Cardiac muscle cell (in vitro differentiated cells and primary cell): ENCODE data around the gene HCRT. TPM values are rescaled to one million over a fixed set of nuclear protein-coding genes. Genes with fewer than 3 reads are reported as not detected.
A peak's percentile ranks its signal among the peaks of the same experiment; 100 is the strongest.

Experiments used
- DNase-seq, 2 donors: peaks; one replicate each; pipeline versions ENCODE4 v3.0.0 to v3.0.0-alpha.2; 2010 to 2017; ENCODE audit warnings: low read depth in 1 of 2, low spot score in 1 of 2
- H3K27ac ChIP-seq: fragments of 200-600 bp; sonication (generic); 2 replicates; pipeline ENCODE4 v1.5.1; 2016
- H3K27me3 ChIP-seq: fragments of 200-600 bp; sonication (generic); 2 replicates; pipeline ENCODE4 v1.6.0; 2016; ENCODE audit warnings: control low read depth
- H3K36me3 ChIP-seq: fragments of 200-600 bp; sonication (generic); 2 replicates; pipeline ENCODE4 v1.5.1; 2016; ENCODE audit warnings: control low read depth
- H3K4me1 ChIP-seq: fragments of 200-600 bp; sonication (generic); 2 replicates; pipeline ENCODE4 v1.8.1; 2017; ENCODE audit warnings: low read depth, mild to moderate bottlenecking, mixed run types
- H3K4me3 ChIP-seq: fragments of 200-600 bp; sonication (generic); 2 replicates; pipeline ENCODE4 v1.5.1; 2016; ENCODE audit warnings: mild to moderate bottlenecking
- H3K9me3 ChIP-seq: fragments of 200-600 bp; sonication (generic); 2 replicates; pipeline ENCODE4 v1.5.1; 2017; ENCODE audit warnings: low read depth, mild to moderate bottlenecking, control low read depth
- polyA plus RNA-seq: library from polyadenylated mRNA; unstranded; fragments of >200 nt; fragmentation: Nextera tagmentation; extraction: Ambion mirVana; gene quantifications from 2 replicates; pipeline ENCODE4 v1.2.1, GENCODE V29; 2016
- total RNA-seq: library from RNA; depleted of rRNA; stranded (reverse); fragments of >200 nt; gene quantifications from 2 replicates; pipeline ENCODE4 v1.2.3, GENCODE V29; 2016
- TF ChIP-seq, protein P1 (sequence below): IDR thresholded peaks from 2 replicates; pipeline ENCODE4 v1.5.1; 2012; ENCODE audit warnings: low read depth, mild to moderate bottlenecking, low read length

The HCRT gene
- total and polyA plus RNA-seq, 2 experiments from 2014 or later: 1.3 TPM; not detected in 1

DNA sequence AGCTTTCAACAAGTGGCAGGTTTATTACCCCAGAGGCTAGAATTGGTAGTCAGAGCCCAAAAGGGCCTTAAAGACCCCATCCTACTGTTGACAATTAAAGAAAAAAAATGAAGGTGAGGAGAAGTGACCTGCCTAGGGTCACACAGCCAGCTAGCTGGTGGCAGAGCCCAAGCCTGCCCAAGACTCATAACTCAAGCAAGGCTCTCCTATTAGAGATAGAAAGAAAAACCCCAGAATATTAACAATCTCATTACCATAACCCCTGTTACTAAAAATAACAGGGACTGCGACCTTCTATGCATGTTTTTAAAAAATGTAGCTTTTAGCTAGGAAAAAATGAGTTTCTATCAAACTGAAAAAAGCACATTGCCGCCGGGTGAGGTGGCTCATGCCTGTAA, 48.6 kb downstream of the HCRT start:
- Histone ChIP-seq H3K9me3 (no peaks in the 10 kb centered on the region), H3K4me3 (no peak overlapping the region), H3K27me3 (no peaks in the 10 kb centered on the region), H3K4me1 (peaks cover 15% of the 10 kb centered on the region), H3K27ac (no peak overlapping the region), H3K36me3 (no peaks in the 10 kb centered on the region)
- TF ChIP-seq, protein P1, sequence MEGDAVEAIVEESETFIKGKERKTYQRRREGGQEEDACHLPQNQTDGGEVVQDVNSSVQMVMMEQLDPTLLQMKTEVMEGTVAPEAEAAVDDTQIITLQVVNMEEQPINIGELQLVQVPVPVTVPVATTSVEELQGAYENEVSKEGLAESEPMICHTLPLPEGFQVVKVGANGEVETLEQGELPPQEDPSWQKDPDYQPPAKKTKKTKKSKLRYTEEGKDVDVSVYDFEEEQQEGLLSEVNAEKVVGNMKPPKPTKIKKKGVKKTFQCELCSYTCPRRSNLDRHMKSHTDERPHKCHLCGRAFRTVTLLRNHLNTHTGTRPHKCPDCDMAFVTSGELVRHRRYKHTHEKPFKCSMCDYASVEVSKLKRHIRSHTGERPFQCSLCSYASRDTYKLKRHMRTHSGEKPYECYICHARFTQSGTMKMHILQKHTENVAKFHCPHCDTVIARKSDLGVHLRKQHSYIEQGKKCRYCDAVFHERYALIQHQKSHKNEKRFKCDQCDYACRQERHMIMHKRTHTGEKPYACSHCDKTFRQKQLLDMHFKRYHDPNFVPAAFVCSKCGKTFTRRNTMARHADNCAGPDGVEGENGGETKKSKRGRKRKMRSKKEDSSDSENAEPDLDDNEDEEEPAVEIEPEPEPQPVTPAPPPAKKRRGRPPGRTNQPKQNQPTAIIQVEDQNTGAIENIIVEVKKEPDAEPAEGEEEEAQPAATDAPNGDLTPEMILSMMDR: no peak
- DNase-seq: no peak

DNA sequence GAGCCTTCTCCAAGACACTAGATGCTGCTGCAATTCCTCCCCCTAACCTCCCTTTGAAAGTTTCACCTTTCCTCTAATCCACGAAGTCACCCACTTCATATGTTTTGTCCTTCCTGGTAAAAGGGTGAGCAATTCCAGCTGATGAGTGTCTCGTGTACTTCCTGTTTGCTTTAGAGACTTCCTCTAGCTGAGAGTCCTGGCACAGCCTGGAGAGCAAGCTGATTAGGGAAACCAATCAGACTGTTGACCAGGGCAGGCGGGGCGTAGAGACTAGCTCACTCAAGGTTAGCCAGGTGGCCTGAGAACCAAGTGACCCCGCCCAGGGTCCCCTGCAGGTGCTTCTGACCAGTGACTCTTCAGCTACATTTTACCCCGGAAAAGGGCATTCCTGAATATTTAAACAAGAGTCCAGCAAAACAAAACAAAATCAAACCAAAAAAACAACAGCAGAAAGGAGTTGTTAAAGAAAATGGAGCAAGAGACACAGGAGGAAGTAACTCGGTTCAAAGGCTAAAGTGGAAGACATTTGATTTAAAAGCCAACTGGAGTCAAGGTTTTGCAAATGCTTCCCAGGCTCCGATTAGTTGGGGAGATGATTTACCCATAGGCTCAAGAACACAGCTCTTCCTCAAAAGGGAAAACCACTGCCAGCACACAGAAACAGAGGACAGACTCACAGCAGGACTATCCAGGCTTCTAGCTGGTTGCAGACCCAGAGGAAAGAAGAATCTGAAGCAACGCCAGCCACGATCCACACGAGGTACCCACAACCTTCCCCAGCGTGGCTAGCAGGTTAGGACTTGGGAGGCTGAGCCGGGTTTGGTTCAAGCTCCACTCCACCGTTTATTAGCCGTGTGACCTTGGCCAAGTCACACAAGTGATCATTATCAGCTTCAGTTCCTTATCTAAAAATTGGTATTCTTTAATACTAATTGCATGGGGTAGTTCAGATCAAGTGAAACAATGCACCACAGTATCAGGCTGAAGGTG, 49.3 kb downstream of the HCRT start:
- DNase-seq: peak; percentile 41 to 86
- H3K9me3 ChIP-seq: no peaks in the 10 kb centered on the region
- peaks cover 9% of the 10 kb centered on the region for H3K4me1 ChIP-seq
- peak overlapping the region; percentile 34 for H3K27ac ChIP-seq
- no peaks in the 10 kb centered on the region for H3K36me3 ChIP-seq
- no peaks in the 10 kb centered on the region for H3K27me3 ChIP-seq
- TF ChIP-seq, protein P1: no peak
- H3K4me3 ChIP-seq: no peak overlapping the region

DNA sequence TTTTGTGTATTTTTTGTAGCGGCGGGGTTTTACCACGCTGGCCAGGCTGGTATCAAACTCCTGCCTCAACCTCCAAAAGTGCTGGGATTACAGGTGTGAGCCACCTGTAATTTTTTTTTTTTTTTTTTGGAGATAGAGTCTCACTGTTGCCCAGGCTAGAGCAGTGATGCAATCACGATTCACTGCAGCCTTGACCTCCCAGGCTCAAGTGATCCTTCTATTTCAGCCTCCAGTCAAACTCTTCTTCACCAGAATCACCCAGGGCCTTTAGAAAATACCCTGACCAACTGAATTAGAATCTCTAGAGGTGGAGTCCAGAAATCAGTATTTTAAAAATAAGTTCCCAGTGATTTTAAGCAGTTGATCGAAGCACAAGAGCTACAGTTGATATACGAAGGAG, 50.1 kb downstream of the HCRT start:
- Histone ChIP-seq H3K9me3 (no peaks in the 10 kb centered on the region), H3K27me3 (no peaks in the 10 kb centered on the region), H3K4me3 (no peak overlapping the region), H3K4me1 (peaks cover 9% of the 10 kb centered on the region), H3K36me3 (no peaks in the 10 kb centered on the region), H3K27ac (peak overlapping the region; percentile 34)
- DNase-seq: no peak
- TF ChIP-seq, protein P1: no peak

Other genes with a start within 250 kb of the HCRT start
- 69.0 and 70.0 TPM in 2 replicates for gene CNP, start 218.7 kb downstream of the HCRT start, total RNA-seq
- gene CNP, start 218.7 kb downstream of the HCRT start, polyA plus RNA-seq: 79.4 and 82.8 TPM in 2 replicates
- gene DNAJC7, start 168.0 kb downstream of the HCRT start, total RNA-seq: 66.6 and 79.2 TPM in 2 replicates
- 83.8 and 90.0 TPM in 2 replicates for gene DNAJC7, start 168.0 kb downstream of the HCRT start, polyA plus RNA-seq
- gene NKIRAS2, start 165.4 kb downstream of the HCRT start, total RNA-seq: 113 and 125 TPM in 2 replicates
- gene NKIRAS2, start 165.4 kb downstream of the HCRT start, polyA plus RNA-seq: 98.2 and 107 TPM in 2 replicates
- gene C17orf113, start 134.9 kb downstream of the HCRT start, total RNA-seq: 6.2 and 7.6 TPM in 2 replicates
- 4.5 and 4.7 TPM in 2 replicates for gene C17orf113, start 134.9 kb downstream of the HCRT start, polyA plus RNA-seq
- gene ZNF385C, start 87.0 kb downstream of the HCRT start, total RNA-seq: 1.7 and 2.1 TPM in 2 replicates
- 3.0 and 3.9 TPM in 2 replicates for gene ZNF385C, start 87.0 kb downstream of the HCRT start, polyA plus RNA-seq
- 0.42 and 1.2 TPM in 2 replicates for gene DHX58, start 72.7 kb downstream of the HCRT start, total RNA-seq
- gene DHX58, start 72.7 kb downstream of the HCRT start, polyA plus RNA-seq: not detected in 2 replicates
- gene KAT2A, start 64.1 kb downstream of the HCRT start, total RNA-seq: 38.2 and 76.9 TPM in 2 replicates
- 89.0 and 121 TPM in 2 replicates for gene KAT2A, start 64.1 kb downstream of the HCRT start, polyA plus RNA-seq
- gene HSPB9, start 62.6 kb downstream of the HCRT start, total RNA-seq: 0.06 and 0.67 TPM in 2 replicates
- gene HSPB9, start 62.6 kb downstream of the HCRT start, polyA plus RNA-seq: 0.51 and 0.52 TPM in 2 replicates
- gene RAB5C, start 30.5 kb downstream of the HCRT start, total RNA-seq: 41.8 and 53.8 TPM in 2 replicates
- 44.8 and 65.1 TPM in 2 replicates for gene RAB5C, start 30.5 kb downstream of the HCRT start, polyA plus RNA-seq
- gene KCNH4, start 4.3 kb downstream of the HCRT start, total RNA-seq: not detected in 2 replicates
- not detected in 2 replicates for gene KCNH4, start 4.3 kb downstream of the HCRT start, polyA plus RNA-seq
- 7.3 and 13.5 TPM in 2 replicates for gene GHDC, start 9.0 kb upstream of the HCRT start, total RNA-seq
- gene GHDC, start 9.0 kb upstream of the HCRT start, polyA plus RNA-seq: 7.4 and 13.4 TPM in 2 replicates
- 35.8 and 62.4 TPM in 2 replicates for gene STAT5B, start 90.9 kb upstream of the HCRT start, total RNA-seq
- 26.8 and 45.1 TPM in 2 replicates for gene STAT5B, start 90.9 kb upstream of the HCRT start, polyA plus RNA-seq
- gene STAT5A, start 103.0 kb upstream of the HCRT start, total RNA-seq: 6.8 and 12.2 TPM in 2 replicates
- 8.2 and 9.7 TPM in 2 replicates for gene STAT5A, start 103.0 kb upstream of the HCRT start, polyA plus RNA-seq
- 82.1 and 87.8 TPM in 2 replicates for gene STAT3, start 203.0 kb upstream of the HCRT start, total RNA-seq
- gene STAT3, start 203.0 kb upstream of the HCRT start, polyA plus RNA-seq: 82.7 and 102 TPM in 2 replicates
- gene CAVIN1, start 237.8 kb upstream of the HCRT start, total RNA-seq: 47.7 and 72.3 TPM in 2 replicates
- 40.0 and 61.3 TPM in 2 replicates for gene CAVIN1, start 237.8 kb upstream of the HCRT start, polyA plus RNA-seq